ENCODE results near the gene IP6K1. TPM values are rescaled to one million over a fixed set of nuclear protein-coding genes. Genes with fewer than 3 reads are reported as not detected.

Gene IP6K1
- polyA plus RNA-seq, 1 donor (not counting 4 experiments of a cell fraction or from before 2014, with no cell fraction given): 24.5 TPM

DNA sequence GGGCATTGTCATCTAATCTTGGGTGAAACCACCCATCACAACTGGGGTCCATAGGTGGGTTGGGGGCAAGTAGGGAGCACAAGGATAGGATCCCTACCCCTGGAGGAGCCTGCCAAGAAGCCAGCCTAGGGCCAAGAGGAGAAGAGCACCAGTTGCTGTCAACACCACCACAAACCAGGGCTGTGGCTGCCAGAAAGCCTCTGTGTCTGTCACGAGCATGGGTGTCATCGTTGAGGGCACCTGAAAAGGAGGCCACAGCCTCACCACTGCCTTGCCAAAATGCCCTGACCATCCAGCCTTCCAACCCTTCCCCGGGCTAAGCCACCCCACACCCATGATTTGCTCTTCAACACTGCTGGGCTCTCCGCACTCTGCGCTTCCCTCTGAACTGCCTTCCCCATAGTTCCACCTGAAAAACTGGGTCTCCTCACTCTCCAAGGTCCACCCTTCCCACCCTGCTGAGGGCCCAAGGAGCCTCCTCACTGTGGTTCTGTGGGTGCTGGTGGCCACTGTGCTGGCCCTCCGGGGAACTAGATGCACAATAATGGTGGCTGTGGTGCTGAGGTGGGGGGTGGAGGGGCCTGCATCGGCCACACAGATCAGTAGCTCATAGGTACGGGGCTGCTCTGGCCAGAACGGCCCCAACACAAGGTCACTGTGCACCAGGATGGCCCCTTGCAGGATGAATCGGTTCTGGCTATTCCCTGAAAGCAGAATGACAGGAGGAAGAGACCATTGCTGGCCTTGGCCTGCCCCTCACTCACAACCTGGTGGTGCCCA lies 6.2 kb upstream of the IP6K1 start:
- no peaks in the 10 kb centered on the region for H3K36me3 ChIP-seq (ENCODE audit: control insufficient read depth in 2 of 2, extremely low read depth in 1 of 2, insufficient read depth in 2 of 2, low read length in 2 of 2)
- H3K9me3 ChIP-seq (ENCODE audit: control insufficient read depth, low read depth, low read length): no peaks in the 10 kb centered on the region
- no peak overlapping the region for H3K9ac ChIP-seq (ENCODE audit: control insufficient read depth, extremely low read depth, insufficient read depth, low read length)
- H3K79me2 ChIP-seq (ENCODE audit: control insufficient read depth, insufficient read depth, low read length): no peaks in the 10 kb centered on the region
- H2AFZ ChIP-seq (ENCODE audit: control insufficient read depth, low read length): no peak overlapping the region
- no peak for DNase-seq (ENCODE audit: low read depth, low spot score)
- no peak overlapping the region for H3K4me2 ChIP-seq (ENCODE audit: control insufficient read depth, extremely low read depth, insufficient read depth, low read depth, low read length)
- TF ChIP-seq, protein P1, sequence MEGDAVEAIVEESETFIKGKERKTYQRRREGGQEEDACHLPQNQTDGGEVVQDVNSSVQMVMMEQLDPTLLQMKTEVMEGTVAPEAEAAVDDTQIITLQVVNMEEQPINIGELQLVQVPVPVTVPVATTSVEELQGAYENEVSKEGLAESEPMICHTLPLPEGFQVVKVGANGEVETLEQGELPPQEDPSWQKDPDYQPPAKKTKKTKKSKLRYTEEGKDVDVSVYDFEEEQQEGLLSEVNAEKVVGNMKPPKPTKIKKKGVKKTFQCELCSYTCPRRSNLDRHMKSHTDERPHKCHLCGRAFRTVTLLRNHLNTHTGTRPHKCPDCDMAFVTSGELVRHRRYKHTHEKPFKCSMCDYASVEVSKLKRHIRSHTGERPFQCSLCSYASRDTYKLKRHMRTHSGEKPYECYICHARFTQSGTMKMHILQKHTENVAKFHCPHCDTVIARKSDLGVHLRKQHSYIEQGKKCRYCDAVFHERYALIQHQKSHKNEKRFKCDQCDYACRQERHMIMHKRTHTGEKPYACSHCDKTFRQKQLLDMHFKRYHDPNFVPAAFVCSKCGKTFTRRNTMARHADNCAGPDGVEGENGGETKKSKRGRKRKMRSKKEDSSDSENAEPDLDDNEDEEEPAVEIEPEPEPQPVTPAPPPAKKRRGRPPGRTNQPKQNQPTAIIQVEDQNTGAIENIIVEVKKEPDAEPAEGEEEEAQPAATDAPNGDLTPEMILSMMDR (optimal IDR thresholded peaks at IDR 0.05 in 1 of 3, IDR thresholded peaks at IDR 0.05 in 1 of 3, conservative IDR thresholded peaks at IDR 0.05 in 1 of 3; ENCODE audit: extremely low read depth in 1 of 3, insufficient read depth in 2 of 3, low read length in 3 of 3): no peak
- no peak for TF ChIP-seq EZH2 (IDR thresholded peaks at IDR 0.05; ENCODE audit: low read length)
- H3K9me1 ChIP-seq (ENCODE audit: control insufficient read depth, extremely low read depth, insufficient read depth, low read length): no peaks in the 10 kb centered on the region
- no peak for FAIRE-seq
- no peak overlapping the region for H3K4me3 ChIP-seq (ENCODE audit: control insufficient read depth in 2 of 3, extremely low read depth in 1 of 3, insufficient read depth in 2 of 3, low read depth in 1 of 3, low read length in 3 of 3)
- no peak overlapping the region for H3K27ac ChIP-seq (ENCODE audit: control insufficient read depth, insufficient read depth, low read length)
- dilution Hi-C loops (cut with MboI; ENCODE audit: extremely low pct_ligation_motif_present, low sequenced_read_pairs): no loop called here
- no peaks in the 10 kb centered on the region for H3K4me1 ChIP-seq (ENCODE audit: control insufficient read depth, extremely low read depth, insufficient read depth, low read length)
- H4K20me1 ChIP-seq (ENCODE audit: control insufficient read depth, extremely low read depth, insufficient read depth, low read length): no peaks in the 10 kb centered on the region
- H3K27me3 ChIP-seq (ENCODE audit: control insufficient read depth, extremely low read depth, insufficient read depth, low read length): peaks cover 5% of the 10 kb centered on the region

DNA sequence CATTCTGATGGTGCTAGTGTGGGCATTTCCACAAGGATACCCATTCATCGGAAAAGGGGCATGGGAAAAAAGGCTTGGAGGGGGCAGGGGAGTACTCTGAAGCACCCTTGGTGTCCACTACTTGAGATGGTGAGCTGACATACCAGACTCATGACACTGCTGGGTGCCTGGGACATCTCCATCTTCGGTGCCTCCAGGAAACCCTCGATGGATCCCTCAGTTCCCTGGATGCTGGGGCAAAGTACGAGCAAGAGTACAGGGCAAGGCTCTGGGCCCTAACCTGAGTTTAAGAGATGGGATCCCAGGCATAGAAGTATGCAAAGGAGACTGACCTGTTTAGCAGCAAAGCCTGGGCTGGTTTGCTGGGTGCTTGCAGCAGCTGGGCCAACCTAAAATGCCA lies 5.2 kb upstream of the IP6K1 start:
- Histone ChIP-seq H2AFZ (ENCODE audit: control insufficient read depth, low read length) (no peak overlapping the region), H4K20me1 (ENCODE audit: control insufficient read depth, extremely low read depth, insufficient read depth, low read length) (no peaks in the 10 kb centered on the region), H3K79me2 (ENCODE audit: control insufficient read depth, insufficient read depth, low read length) (no peaks in the 10 kb centered on the region), H3K9ac (ENCODE audit: control insufficient read depth, extremely low read depth, insufficient read depth, low read length) (no peak overlapping the region), H3K27me3 (ENCODE audit: control insufficient read depth, extremely low read depth, insufficient read depth, low read length) (peaks cover 5% of the 10 kb centered on the region), H3K27ac (ENCODE audit: control insufficient read depth, insufficient read depth, low read length) (no peak overlapping the region), H3K4me3 (ENCODE audit: control insufficient read depth in 2 of 3, extremely low read depth in 1 of 3, insufficient read depth in 2 of 3, low read depth in 1 of 3, low read length in 3 of 3) (no peak overlapping the region), H3K4me1 (ENCODE audit: control insufficient read depth, extremely low read depth, insufficient read depth, low read length) (peaks cover 8% of the 10 kb centered on the region), H3K4me2 (ENCODE audit: control insufficient read depth, extremely low read depth, insufficient read depth, low read depth, low read length) (no peak overlapping the region), H3K9me1 (ENCODE audit: control insufficient read depth, extremely low read depth, insufficient read depth, low read length) (no peaks in the 10 kb centered on the region), H3K36me3 (ENCODE audit: control insufficient read depth in 2 of 2, extremely low read depth in 1 of 2, insufficient read depth in 2 of 2, low read length in 2 of 2) (no peaks in the 10 kb centered on the region), H3K9me3 (ENCODE audit: control insufficient read depth, low read depth, low read length) (no peaks in the 10 kb centered on the region)
- no peak for DNase-seq (ENCODE audit: low read depth, low spot score)
- TF ChIP-seq, protein P1 (optimal IDR thresholded peaks at IDR 0.05 in 1 of 3, IDR thresholded peaks at IDR 0.05 in 1 of 3, conservative IDR thresholded peaks at IDR 0.05 in 1 of 3; ENCODE audit: extremely low read depth in 1 of 3, insufficient read depth in 2 of 3, low read length in 3 of 3): no peak
- TF ChIP-seq EZH2 (IDR thresholded peaks at IDR 0.05; ENCODE audit: low read length): no peak
- dilution Hi-C loops (cut with MboI; ENCODE audit: extremely low pct_ligation_motif_present, low sequenced_read_pairs): no loop called here
- no peak for FAIRE-seq
